Measurements from ENCODE around the gene ABCA5.

The ABCA5 gene

DNA sequence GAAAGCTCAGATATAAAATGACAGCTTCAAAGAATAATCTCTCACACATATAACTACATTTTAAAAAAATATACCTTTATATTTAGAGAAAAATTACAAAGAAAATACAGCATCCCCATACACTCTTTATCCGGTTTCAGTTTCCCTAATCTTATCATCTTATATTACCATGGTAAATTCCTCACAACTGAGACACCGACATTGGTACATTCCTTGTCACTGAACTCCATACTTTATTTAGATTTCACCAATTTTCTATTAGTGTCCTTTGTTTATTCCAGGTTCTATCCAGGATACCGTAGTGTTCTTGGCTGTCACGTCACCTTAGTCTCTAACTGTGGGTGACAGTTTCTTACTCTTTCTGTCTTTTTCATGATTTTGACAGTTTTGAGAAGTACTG is 76.3 kb downstream of the ABCA5 start:
- Histone ChIP-seq H3K9ac (ENCODE audit: low read length) (no peak overlapping the region), H4K91ac (ENCODE audit: low read length) (no peak overlapping the region), H4K8ac (ENCODE audit: low read length) (no peak overlapping the region), H3K4me3 (ENCODE audit: insufficient read depth in 1 of 2, low read depth in 1 of 2, low read length in 2 of 2) (no peak overlapping the region), H3K4me1 (ENCODE audit: control insufficient read depth, insufficient read depth, low read depth, low read length) (no peaks in the 10 kb centered on the region), H3K18ac (ENCODE audit: low read depth in 1 of 2, low read length in 2 of 2) (no peak overlapping the region), H3K14ac (ENCODE audit: low read length in 2 of 2) (no peak overlapping the region), H3K9me3 (ENCODE audit: control insufficient read depth, low read length) (no peaks in the 10 kb centered on the region), H3K79me1 (replicated peaks; ENCODE audit: low read length, poor library complexity, severe bottlenecking) (no peaks in the 10 kb centered on the region), H2AFZ (ENCODE audit: low read depth, low read length) (no peak overlapping the region), H3K23ac (ENCODE audit: low read length in 2 of 2) (no peak overlapping the region), H3K27ac (ENCODE audit: low read length, poor library complexity, severe bottlenecking) (no peak overlapping the region), H3K4ac (ENCODE audit: low read depth in 1 of 2, low read length in 2 of 2) (no peak overlapping the region), H2AK5ac (ENCODE audit: low read length, severe bottlenecking) (no peak overlapping the region), H3K4me2 (ENCODE audit: low read length, poor library complexity, severe bottlenecking) (no peak overlapping the region), H2BK5ac (ENCODE audit: low read depth, low read length, poor library complexity, severe bottlenecking) (no peak overlapping the region), H2BK120ac (ENCODE audit: low read depth, low read length) (no peak overlapping the region), H2BK12ac (ENCODE audit: low read length in 2 of 2) (no peak overlapping the region), H2BK15ac (ENCODE audit: low read depth, poor library complexity, severe bottlenecking) (no peak overlapping the region), H3K27me3 (ENCODE audit: control insufficient read depth in 1 of 2, insufficient read depth in 1 of 2, low read length in 2 of 2) (no peaks in the 10 kb centered on the region), H3K36me3 (ENCODE audit: control insufficient read depth in 1 of 2, insufficient read depth in 2 of 2, low read depth in 1 of 2, low read length in 2 of 2) (no peaks in the 10 kb centered on the region)
- WGBS: 91% methylated on average over 4 of the region's 4 CpGs
- DNase-seq: no peak

DNA sequence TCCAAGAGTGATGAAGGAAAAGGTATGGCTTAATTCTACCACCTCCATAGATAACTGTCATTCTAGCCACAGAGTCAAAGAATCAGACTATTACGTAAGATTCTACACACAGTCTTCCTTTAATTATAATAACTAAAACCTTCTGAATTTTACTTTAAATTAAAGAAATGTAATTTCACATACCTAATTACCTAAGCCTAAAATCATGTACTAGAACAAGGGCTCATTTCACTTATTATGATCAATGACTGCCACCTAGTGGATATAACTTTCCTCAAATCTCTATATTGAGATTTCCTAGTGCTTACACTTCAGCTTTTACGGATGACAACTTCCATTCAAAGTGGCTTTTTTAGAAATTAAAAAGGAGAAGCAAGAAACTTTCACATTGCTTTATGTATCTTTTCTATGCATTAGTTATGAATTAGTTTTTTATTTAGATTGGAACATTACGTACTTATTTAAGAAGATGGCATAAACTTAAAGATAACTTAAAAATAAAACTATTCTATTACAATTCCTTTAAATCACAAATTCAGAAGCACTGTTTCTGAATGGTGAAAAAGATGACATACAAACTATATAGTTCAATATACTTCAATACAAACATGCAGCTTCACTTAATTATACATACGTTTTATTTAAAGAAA is 80.1 kb downstream of the ABCA5 start:
- peak; percentile 60 for DNase-seq
- no peak overlapping the region for H2BK120ac ChIP-seq (ENCODE audit: low read depth, low read length)
- no peak overlapping the region for H3K23ac ChIP-seq (ENCODE audit: low read length in 2 of 2)
- H3K18ac ChIP-seq (ENCODE audit: low read depth in 1 of 2, low read length in 2 of 2): no peak overlapping the region
- H3K27ac ChIP-seq (ENCODE audit: low read length, poor library complexity, severe bottlenecking): no peak overlapping the region
- H3K4ac ChIP-seq (ENCODE audit: low read depth in 1 of 2, low read length in 2 of 2): no peak overlapping the region
- H2BK5ac ChIP-seq (ENCODE audit: low read depth, low read length, poor library complexity, severe bottlenecking): no peak overlapping the region
- H3K79me1 ChIP-seq (replicated peaks; ENCODE audit: low read length, poor library complexity, severe bottlenecking): no peaks in the 10 kb centered on the region
- no peak overlapping the region for H3K9ac ChIP-seq (ENCODE audit: low read length)
- no peak overlapping the region for H4K91ac ChIP-seq (ENCODE audit: low read length)
- no peak overlapping the region for H2BK15ac ChIP-seq (ENCODE audit: low read depth, poor library complexity, severe bottlenecking)
- 100% methylated on average over 1 of the region's 4 CpGs for WGBS
- H3K9me3 ChIP-seq (ENCODE audit: control insufficient read depth, low read length): no peaks in the 10 kb centered on the region
- H3K4me3 ChIP-seq (ENCODE audit: insufficient read depth in 1 of 2, low read depth in 1 of 2, low read length in 2 of 2): no peak overlapping the region
- no peak overlapping the region for H3K4me2 ChIP-seq (ENCODE audit: low read length, poor library complexity, severe bottlenecking)
- H2AFZ ChIP-seq (ENCODE audit: low read depth, low read length): no peak overlapping the region
- H2BK12ac ChIP-seq (ENCODE audit: low read length in 2 of 2): no peak overlapping the region
- H3K4me1 ChIP-seq (ENCODE audit: control insufficient read depth, insufficient read depth, low read depth, low read length): no peaks in the 10 kb centered on the region
- no peaks in the 10 kb centered on the region for H3K27me3 ChIP-seq (ENCODE audit: control insufficient read depth in 1 of 2, insufficient read depth in 1 of 2, low read length in 2 of 2)
- no peaks in the 10 kb centered on the region for H3K36me3 ChIP-seq (ENCODE audit: control insufficient read depth in 1 of 2, insufficient read depth in 2 of 2, low read depth in 1 of 2, low read length in 2 of 2)
- H4K8ac ChIP-seq (ENCODE audit: low read length): no peak overlapping the region
- H3K14ac ChIP-seq (ENCODE audit: low read length in 2 of 2): no peak overlapping the region
- no peak overlapping the region for H2AK5ac ChIP-seq (ENCODE audit: low read length, severe bottlenecking)

DNA sequence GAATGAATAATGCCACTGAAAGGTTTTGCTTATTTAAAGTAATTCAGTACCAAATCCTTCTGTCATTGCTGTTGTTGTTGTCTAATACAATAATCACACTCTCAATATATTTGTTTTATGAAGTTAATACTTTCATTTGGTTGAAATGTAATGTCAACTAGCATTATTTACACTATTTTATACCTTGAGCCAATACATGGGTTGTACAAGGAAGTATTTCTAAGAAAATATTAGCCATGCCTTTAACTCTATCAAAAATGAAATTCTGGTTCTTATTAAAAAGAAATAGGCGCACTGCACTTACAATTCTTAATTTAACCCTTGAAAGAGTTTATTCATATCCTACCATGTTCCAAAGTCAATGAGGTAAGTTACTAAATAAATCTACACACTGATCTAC is 80.7 kb downstream of the ABCA5 start:
- no CpG with 5 or more reads among the region's 1 CpG for WGBS
- no peak overlapping the region for H3K9ac ChIP-seq (ENCODE audit: low read length)
- no peaks in the 10 kb centered on the region for H3K4me1 ChIP-seq (ENCODE audit: control insufficient read depth, insufficient read depth, low read depth, low read length)
- H2BK120ac ChIP-seq (ENCODE audit: low read depth, low read length): no peak overlapping the region
- no peak overlapping the region for H3K14ac ChIP-seq (ENCODE audit: low read length in 2 of 2)
- H3K9me3 ChIP-seq (ENCODE audit: control insufficient read depth, low read length): no peaks in the 10 kb centered on the region
- H2BK15ac ChIP-seq (ENCODE audit: low read depth, poor library complexity, severe bottlenecking): no peak overlapping the region
- no peak overlapping the region for H3K27ac ChIP-seq (ENCODE audit: low read length, poor library complexity, severe bottlenecking)
- H3K36me3 ChIP-seq (ENCODE audit: control insufficient read depth in 1 of 2, insufficient read depth in 2 of 2, low read depth in 1 of 2, low read length in 2 of 2): no peaks in the 10 kb centered on the region
- no peak overlapping the region for H2AFZ ChIP-seq (ENCODE audit: low read depth, low read length)
- no peak overlapping the region for H3K18ac ChIP-seq (ENCODE audit: low read depth in 1 of 2, low read length in 2 of 2)
- H3K79me1 ChIP-seq (replicated peaks; ENCODE audit: low read length, poor library complexity, severe bottlenecking): no peaks in the 10 kb centered on the region
- no peak overlapping the region for H4K91ac ChIP-seq (ENCODE audit: low read length)
- H3K23ac ChIP-seq (ENCODE audit: low read length in 2 of 2): no peak overlapping the region
- H3K4ac ChIP-seq (ENCODE audit: low read depth in 1 of 2, low read length in 2 of 2): no peak overlapping the region
- H3K27me3 ChIP-seq (ENCODE audit: control insufficient read depth in 1 of 2, insufficient read depth in 1 of 2, low read length in 2 of 2): no peaks in the 10 kb centered on the region
- H2AK5ac ChIP-seq (ENCODE audit: low read length, severe bottlenecking): no peak overlapping the region
- no peak overlapping the region for H4K8ac ChIP-seq (ENCODE audit: low read length)
- DNase-seq: no peak
- no peak overlapping the region for H2BK12ac ChIP-seq (ENCODE audit: low read length in 2 of 2)
- no peak overlapping the region for H3K4me3 ChIP-seq (ENCODE audit: insufficient read depth in 1 of 2, low read depth in 1 of 2, low read length in 2 of 2)
- no peak overlapping the region for H3K4me2 ChIP-seq (ENCODE audit: low read length, poor library complexity, severe bottlenecking)
- H2BK5ac ChIP-seq (ENCODE audit: low read depth, low read length, poor library complexity, severe bottlenecking): no peak overlapping the region

DNA sequence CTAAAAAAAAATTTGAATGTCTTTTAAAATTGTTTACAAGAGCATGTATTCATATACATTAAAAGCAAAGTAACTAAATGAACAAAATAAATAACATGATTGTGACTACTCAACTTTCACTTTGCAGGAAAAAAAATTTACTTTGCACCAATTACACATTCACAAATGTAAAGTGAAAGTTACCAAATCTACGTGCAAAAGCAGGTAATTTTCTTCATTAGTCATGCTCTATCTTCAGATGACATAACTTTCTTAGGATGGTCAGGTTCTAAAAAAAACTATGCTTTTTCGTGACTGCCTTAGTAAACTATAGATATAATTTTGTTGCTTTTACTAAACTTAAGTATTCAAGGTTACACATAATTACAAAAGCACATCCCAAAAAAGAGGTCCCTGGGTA is 81.3 kb downstream of the ABCA5 start:
- H2BK15ac ChIP-seq (ENCODE audit: low read depth, poor library complexity, severe bottlenecking): no peak overlapping the region
- no peak overlapping the region for H3K14ac ChIP-seq (ENCODE audit: low read length in 2 of 2)
- no peak overlapping the region for H3K4ac ChIP-seq (ENCODE audit: low read depth in 1 of 2, low read length in 2 of 2)
- no peak for DNase-seq
- H2AK5ac ChIP-seq (ENCODE audit: low read length, severe bottlenecking): no peak overlapping the region
- no CpG with 5 or more reads among the region's 2 CpGs for WGBS
- H2AFZ ChIP-seq (ENCODE audit: low read depth, low read length): no peak overlapping the region
- no peaks in the 10 kb centered on the region for H3K9me3 ChIP-seq (ENCODE audit: control insufficient read depth, low read length)
- no peak overlapping the region for H3K23ac ChIP-seq (ENCODE audit: low read length in 2 of 2)
- no peak overlapping the region for H3K4me2 ChIP-seq (ENCODE audit: low read length, poor library complexity, severe bottlenecking)
- no peak overlapping the region for H3K18ac ChIP-seq (ENCODE audit: low read depth in 1 of 2, low read length in 2 of 2)
- no peak overlapping the region for H2BK12ac ChIP-seq (ENCODE audit: low read length in 2 of 2)
- no peaks in the 10 kb centered on the region for H3K27me3 ChIP-seq (ENCODE audit: control insufficient read depth in 1 of 2, insufficient read depth in 1 of 2, low read length in 2 of 2)
- H3K36me3 ChIP-seq (ENCODE audit: control insufficient read depth in 1 of 2, insufficient read depth in 2 of 2, low read depth in 1 of 2, low read length in 2 of 2): no peaks in the 10 kb centered on the region
- peak overlapping the region; percentile 61 for H3K9ac ChIP-seq (ENCODE audit: low read length)
- no peak overlapping the region for H2BK5ac ChIP-seq (ENCODE audit: low read depth, low read length, poor library complexity, severe bottlenecking)
- H3K4me1 ChIP-seq (ENCODE audit: control insufficient read depth, insufficient read depth, low read depth, low read length): no peaks in the 10 kb centered on the region
- no peak overlapping the region for H3K4me3 ChIP-seq (ENCODE audit: insufficient read depth in 1 of 2, low read depth in 1 of 2, low read length in 2 of 2)
- H2BK120ac ChIP-seq (ENCODE audit: low read depth, low read length): no peak overlapping the region
- H3K79me1 ChIP-seq (replicated peaks; ENCODE audit: low read length, poor library complexity, severe bottlenecking): no peaks in the 10 kb centered on the region
- H3K27ac ChIP-seq (ENCODE audit: low read length, poor library complexity, severe bottlenecking): no peak overlapping the region
- H4K8ac ChIP-seq (ENCODE audit: low read length): no peak overlapping the region
- H4K91ac ChIP-seq (ENCODE audit: low read length): no peak overlapping the region

All from mesenchymal stem cell (in vitro differentiated cells and primary cell).